ENCODE measurements around the gene ENDOG. TPM values are rescaled to one million over a fixed set of nuclear protein-coding genes. Genes with fewer than 3 reads are reported as not detected.

The ENDOG gene
- total RNA-seq (15.5 and 22.9 TPM in 2 replicates), polyA plus RNA-seq (5.2 and 9.6 TPM in 2 replicates), polyA minus RNA-seq (ENCODE audit: low replicate concordance) (8.9 and 15.3 TPM in 2 replicates)
- 8.9 and 18.0 TPM in 2 replicates for polyA plus RNA-seq (2012)

DNA sequence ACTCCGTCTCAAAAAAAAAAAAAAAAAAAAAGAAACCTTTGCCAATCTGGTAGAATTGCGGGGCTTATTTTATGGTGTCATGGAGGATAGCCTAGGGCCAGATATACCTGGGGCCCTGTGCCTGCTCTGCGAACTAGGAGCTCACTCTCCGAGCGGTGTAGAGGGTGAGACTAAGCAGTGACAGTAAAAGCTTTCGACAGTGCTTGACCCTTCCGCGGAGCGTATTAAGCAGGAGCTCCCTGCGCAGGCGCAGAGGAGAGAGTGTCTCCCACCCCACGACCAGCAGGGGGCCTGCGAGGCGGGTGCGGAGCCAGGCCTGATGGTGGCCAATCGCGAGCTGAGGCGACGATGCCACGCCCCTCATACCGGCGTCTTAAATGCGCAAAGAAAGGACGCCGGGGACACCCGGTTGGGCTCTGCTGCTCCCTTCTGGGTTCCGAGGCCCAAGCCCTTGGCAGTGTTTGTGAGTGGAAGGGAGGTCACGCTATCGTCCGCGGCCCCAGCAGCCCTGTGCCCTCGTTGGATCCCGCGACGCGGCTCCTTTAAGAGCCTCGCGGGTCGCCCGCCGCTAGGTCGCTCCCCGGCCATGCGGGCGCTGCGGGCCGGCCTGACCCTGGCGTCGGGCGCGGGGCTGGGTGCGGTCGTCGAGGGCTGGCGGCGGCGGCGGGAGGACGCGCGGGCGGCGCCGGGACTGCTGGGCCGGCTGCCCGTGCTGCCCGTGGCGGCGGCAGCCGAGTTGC, at the start of gene ENDOG:
TSS of gene ENDOG (plus strand) at position 402 of the 740 bp plus-strand sequence. CDS start at position 587, 185 bp downstream.
- peak; percentile 91 to 96 for DNase-seq (ENCODE audit: low read depth in 2 of 2)
- Histone ChIP-seq H3K4me2 (ENCODE audit: extremely low read depth, insufficient read depth, low read length) (peak within 1 kb of the TSS; percentile 81), H3K9ac (ENCODE audit: insufficient read depth, low read length) (peak within 1 kb of the TSS; percentile 77), H3K27ac (ENCODE audit: insufficient read depth, low read length) (peak within 1 kb of the TSS; percentile 67), H2AFZ (ENCODE audit: low read length) (peak within 1 kb of the TSS; percentile 94), H4K20me1 (ENCODE audit: control insufficient read depth, extremely low read depth, insufficient read depth, low read length) (no peaks in the 10 kb centered on the region), H3K36me3 (ENCODE audit: control insufficient read depth, insufficient read depth, low read length) (peaks cover 11% of the 10 kb centered on the region), H3K4me1 (ENCODE audit: control insufficient read depth, extremely low read depth, insufficient read depth, low read length) (peaks cover 7% of the 10 kb centered on the region), H3K9me3 (ENCODE audit: control insufficient read depth, insufficient read depth, low read depth, low read length) (no peaks in the 10 kb centered on the region), H3K79me2 (ENCODE audit: control insufficient read depth, insufficient read depth, low read length) (peaks cover 2% of the 10 kb centered on the region), H3K4me3 (replicated peaks in 1 of 4; ENCODE audit: control extremely low read depth in 1 of 4, insufficient read depth in 1 of 4, low read depth in 3 of 4, low read length in 4 of 4) (peak within 1 kb of the TSS; percentile 60 to 65 (median 64)), H3K27me3 (ENCODE audit: control insufficient read depth, insufficient read depth, low read length) (no peaks in the 10 kb centered on the region)
- no peak for TF ChIP-seq EZH2 (IDR thresholded peaks at IDR 0.05; ENCODE audit: low read length, missing control alignments)
- TF ChIP-seq, protein P1, sequence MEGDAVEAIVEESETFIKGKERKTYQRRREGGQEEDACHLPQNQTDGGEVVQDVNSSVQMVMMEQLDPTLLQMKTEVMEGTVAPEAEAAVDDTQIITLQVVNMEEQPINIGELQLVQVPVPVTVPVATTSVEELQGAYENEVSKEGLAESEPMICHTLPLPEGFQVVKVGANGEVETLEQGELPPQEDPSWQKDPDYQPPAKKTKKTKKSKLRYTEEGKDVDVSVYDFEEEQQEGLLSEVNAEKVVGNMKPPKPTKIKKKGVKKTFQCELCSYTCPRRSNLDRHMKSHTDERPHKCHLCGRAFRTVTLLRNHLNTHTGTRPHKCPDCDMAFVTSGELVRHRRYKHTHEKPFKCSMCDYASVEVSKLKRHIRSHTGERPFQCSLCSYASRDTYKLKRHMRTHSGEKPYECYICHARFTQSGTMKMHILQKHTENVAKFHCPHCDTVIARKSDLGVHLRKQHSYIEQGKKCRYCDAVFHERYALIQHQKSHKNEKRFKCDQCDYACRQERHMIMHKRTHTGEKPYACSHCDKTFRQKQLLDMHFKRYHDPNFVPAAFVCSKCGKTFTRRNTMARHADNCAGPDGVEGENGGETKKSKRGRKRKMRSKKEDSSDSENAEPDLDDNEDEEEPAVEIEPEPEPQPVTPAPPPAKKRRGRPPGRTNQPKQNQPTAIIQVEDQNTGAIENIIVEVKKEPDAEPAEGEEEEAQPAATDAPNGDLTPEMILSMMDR (conservative IDR thresholded peaks at IDR 0.05 in 1 of 2, IDR thresholded peaks at IDR 0.05 in 1 of 2; ENCODE audit: low read depth in 1 of 2, low read length in 2 of 2): peak; percentile 94 to 95

DNA sequence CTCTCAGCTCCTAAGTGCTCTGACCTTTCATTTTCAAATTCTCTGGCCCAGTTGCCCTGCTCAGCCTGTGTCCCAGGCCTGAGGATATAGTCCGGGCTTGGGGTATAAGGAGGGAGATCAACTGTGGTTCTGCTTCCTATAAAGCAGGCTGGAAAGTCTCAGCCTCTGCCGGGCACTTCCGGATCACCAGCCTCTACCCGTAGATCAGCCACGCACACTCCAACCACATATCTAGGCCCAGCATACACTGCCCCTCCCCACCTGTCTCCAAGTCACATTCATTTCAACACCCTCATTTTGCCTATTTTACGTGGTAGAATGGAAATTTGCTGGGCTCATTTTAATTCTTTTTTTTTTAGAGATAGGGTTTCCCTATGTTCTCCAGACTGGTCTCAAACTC, 49.7 kb upstream of the ENDOG start:
- Histone ChIP-seq H3K4me1 (ENCODE audit: control insufficient read depth, extremely low read depth, insufficient read depth, low read length) (peaks cover 2% of the 10 kb centered on the region), H4K20me1 (ENCODE audit: control insufficient read depth, extremely low read depth, insufficient read depth, low read length) (no peaks in the 10 kb centered on the region), H3K79me2 (ENCODE audit: control insufficient read depth, insufficient read depth, low read length) (peaks cover 7% of the 10 kb centered on the region), H3K27ac (ENCODE audit: insufficient read depth, low read length) (no peak overlapping the region), H3K9ac (ENCODE audit: insufficient read depth, low read length) (no peak overlapping the region), H3K4me2 (ENCODE audit: extremely low read depth, insufficient read depth, low read length) (no peak overlapping the region), H2AFZ (ENCODE audit: low read length) (no peak overlapping the region), H3K9me3 (ENCODE audit: control insufficient read depth, insufficient read depth, low read depth, low read length) (no peaks in the 10 kb centered on the region), H3K27me3 (ENCODE audit: control insufficient read depth, insufficient read depth, low read length) (no peaks in the 10 kb centered on the region), H3K36me3 (ENCODE audit: control insufficient read depth, insufficient read depth, low read length) (no peaks in the 10 kb centered on the region), H3K4me3 (replicated peaks in 1 of 4; ENCODE audit: control extremely low read depth in 1 of 4, insufficient read depth in 1 of 4, low read depth in 3 of 4, low read length in 4 of 4) (no peak overlapping the region)
- DNase-seq (ENCODE audit: low read depth in 2 of 2): no peak
- TF ChIP-seq, protein P1 (conservative IDR thresholded peaks at IDR 0.05 in 1 of 2, IDR thresholded peaks at IDR 0.05 in 1 of 2; ENCODE audit: low read depth in 1 of 2, low read length in 2 of 2): no peak
- no peak for TF ChIP-seq EZH2 (IDR thresholded peaks at IDR 0.05; ENCODE audit: low read length, missing control alignments)

- no peak overlapping the region for H2AFZ ChIP-seq (ENCODE audit: low read length)
- DNase-seq (ENCODE audit: low read depth in 2 of 2): no peak
- peaks cover 7% of the 10 kb centered on the region for H3K79me2 ChIP-seq (ENCODE audit: control insufficient read depth, insufficient read depth, low read length)
- H3K4me2 ChIP-seq (ENCODE audit: extremely low read depth, insufficient read depth, low read length): peak overlapping the region; percentile 91
- H3K9me3 ChIP-seq (ENCODE audit: control insufficient read depth, insufficient read depth, low read depth, low read length): no peaks in the 10 kb centered on the region
- H3K27me3 ChIP-seq (ENCODE audit: control insufficient read depth, insufficient read depth, low read length): no peaks in the 10 kb centered on the region
- no peak overlapping the region for H3K9ac ChIP-seq (ENCODE audit: insufficient read depth, low read length)
- H3K36me3 ChIP-seq (ENCODE audit: control insufficient read depth, insufficient read depth, low read length): no peaks in the 10 kb centered on the region
- peaks cover 2% of the 10 kb centered on the region for H3K4me1 ChIP-seq (ENCODE audit: control insufficient read depth, extremely low read depth, insufficient read depth, low read length)
- peak overlapping the region; percentile 94 for H3K27ac ChIP-seq (ENCODE audit: insufficient read depth, low read length)
- H3K4me3 ChIP-seq (replicated peaks in 1 of 4; ENCODE audit: control extremely low read depth in 1 of 4, insufficient read depth in 1 of 4, low read depth in 3 of 4, low read length in 4 of 4): peak overlapping the region; percentile 88 to 98 (median 94)
- TF ChIP-seq, protein P1 (conservative IDR thresholded peaks at IDR 0.05 in 1 of 2, IDR thresholded peaks at IDR 0.05 in 1 of 2; ENCODE audit: low read depth in 1 of 2, low read length in 2 of 2): no peak
- no peak for TF ChIP-seq EZH2 (IDR thresholded peaks at IDR 0.05; ENCODE audit: low read length, missing control alignments)
- no peaks in the 10 kb centered on the region for H4K20me1 ChIP-seq (ENCODE audit: control insufficient read depth, extremely low read depth, insufficient read depth, low read length)
These were observed 47.8 kb upstream of the ENDOG start for GRCh38 chr9:128770286-128771030.
